HepG2 (cell line): ENCODE data around the gene ZNF276. TPM values are rescaled to one million over a fixed set of nuclear protein-coding genes. Genes with fewer than 3 reads are reported as not detected.

ENCODE experiments used
- ATAC-seq: fragments of 200-7000 bp; cut with Tn5 transposase; 3 replicates; pipeline ENCODE4 v1.9.1; 2020; ENCODE audit warnings: mild to moderate bottlenecking, moderate library complexity
- BruUV-seq: library from RNA; stranded (reverse); fragments of 400-500 nt; replicated peaks from 2 replicates; lab custom pipeline; 2021; lab: Mats Ljungman, UMichigan
- CTCF ChIA-PET: fragments of 300-600 bp; formaldehyde crosslinking; extraction: SDS; loops from one replicate; lab custom pipeline; 2021; ENCODE audit warnings: low total read pairs, inconsistent platforms, low intra/inter-chr PET ratio; lab: Yijun Ruan, JAX
- POLR2A ChIA-PET: fragments of 350-600 bp; sonication (Branson Sonifier 250); formaldehyde crosslinking; loops from one replicate; lab custom pipeline; 2020; ENCODE audit warnings: antibody characterized with exemption, inconsistent platforms; lab: Yijun Ruan, JAX
- DNase-seq: peaks from one replicate; pipeline ENCODE4 v3.0.0-alpha.2; 2015; ENCODE audit warnings: low spot score
- FAIRE-seq: peaks from 3 replicates; lab custom pipeline; 2011; peaks lifted over from hg19 to GRCh38; lab: Jason Lieb, UNC
- H2AFZ ChIP-seq: one replicate; pipeline ENCODE4 v1.6.1; 2011; ENCODE audit warnings: low read length, inconsistent platforms
- H3K27ac ChIP-seq: fragments of 300-600 bp; 3 replicates; pipeline ENCODE4 v1.8.0; 2011; ENCODE audit warnings: mixed run types, mild to moderate bottlenecking, mixed read lengths, low read length, inconsistent platforms; ENCODE audit not compliant: insufficient read depth; ENCODE audit errors: extremely low read length
- H3K27me3 ChIP-seq, 2 experiments: fragments of 200-600 bp in 1 of 2; 2 replicates in 1 of 2; 3 replicates in 1 of 2; pipeline versions ENCODE4 v1.6.0 to v1.8.0; 2011; ENCODE audit warnings: low read length in 2 of 2, mild to moderate bottlenecking in 2 of 2, moderate library complexity in 2 of 2, inconsistent platforms in 1 of 2; ENCODE audit not compliant: insufficient read depth in 2 of 2, control insufficient read depth in 1 of 2
- H3K36me3 ChIP-seq, 2 experiments: fragments of 200-600 bp in 1 of 2; replicated peaks in 1 of 2; 2 replicates in 1 of 2; 3 replicates in 1 of 2; pipeline versions ENCODE4 v1.5.1 to v1.8.0; 2011; ENCODE audit warnings: low read length in 2 of 2, inconsistent platforms in 1 of 2; ENCODE audit not compliant: insufficient read depth in 2 of 2, control insufficient read depth in 1 of 2
- H3K4me1 ChIP-seq: 2 replicates; pipeline ENCODE4 v1.5.1; 2012; ENCODE audit warnings: low read length, inconsistent platforms; ENCODE audit not compliant: insufficient read depth
- H3K4me2 ChIP-seq: 2 replicates; pipeline ENCODE4 v1.6.0; 2011; ENCODE audit warnings: low read depth, low read length, inconsistent platforms
- H3K4me3 ChIP-seq, 3 experiments: fragments of 200-600 bp in 1 of 3; sonication (generic), shearing (Covaris generic) in 1 of 3; replicated peaks in 1 of 3; 2 replicates each; pipeline ENCODE4 v1.5.1; 2011 to 2016; ENCODE audit warnings: low read length in 3 of 3, inconsistent platforms in 2 of 3, low read depth in 2 of 3, mild to moderate bottlenecking in 2 of 3, control low read depth in 1 of 3, mixed read lengths in 1 of 3; ENCODE audit not compliant: insufficient read depth in 1 of 3
- H3K79me2 ChIP-seq: one replicate; pipeline ENCODE4 v1.6.1; 2011; ENCODE audit warnings: low read length, inconsistent platforms; ENCODE audit not compliant: insufficient read depth
- H3K9ac ChIP-seq: 2 replicates; pipeline ENCODE4 v1.6.0; 2011; ENCODE audit warnings: mild to moderate bottlenecking, low read depth, low read length, inconsistent platforms; ENCODE audit not compliant: insufficient read depth
- H3K9me3 ChIP-seq: 2 replicates; pipeline ENCODE4 v1.5.1; 2012; ENCODE audit warnings: mild to moderate bottlenecking, low read length
- H4K20me1 ChIP-seq: 2 replicates; pipeline ENCODE4 v1.6.0; 2011; ENCODE audit warnings: inconsistent platforms, mild to moderate bottlenecking, low read length, moderate library complexity; ENCODE audit not compliant: insufficient read depth
- CHD2 ChIP-seq: IDR thresholded peaks from 2 replicates; pipeline ENCODE4 v1.6.1; 2011; ENCODE audit warnings: low read depth, low read length, improper control_type of control experiment
- FOXK1 ChIP-seq: sonication (generic); formaldehyde crosslinking; IDR thresholded peaks from 2 replicates; pipeline ENCODE4 v1.4.0; 2020; ENCODE audit warnings: low read depth, missing genetic modification reagents, borderline replicate concordance
- HES4 ChIP-seq: sonication (generic); formaldehyde crosslinking; IDR thresholded peaks from 2 replicates; pipeline ENCODE4 v1.9.0; 2021; ENCODE audit warnings: mild to moderate bottlenecking, missing genetic modification reagents, borderline replicate concordance
- MED1 ChIP-seq: sonication (generic); formaldehyde crosslinking; IDR thresholded peaks from 2 replicates; pipeline ENCODE4 v1.4.0; 2020; ENCODE audit warnings: missing genetic modification reagents
- POLR2A ChIP-seq, 2 experiments: IDR thresholded peaks; 2 replicates each; pipeline ENCODE4 v1.6.1; 2011; ENCODE audit warnings: low read depth in 2 of 2, low read length in 2 of 2, mild to moderate bottlenecking in 1 of 2, moderate library complexity in 1 of 2; ENCODE audit not compliant: insufficient read depth in 1 of 2
- SALL1 ChIP-seq: sonication (generic); formaldehyde crosslinking; IDR thresholded peaks from 2 replicates; pipeline ENCODE4 v1.8.0; 2022; ENCODE audit warnings: mild to moderate bottlenecking, missing genetic modification reagents
- ZFX ChIP-seq: sonication (generic); formaldehyde crosslinking; IDR thresholded peaks from 2 replicates; pipeline ENCODE4 v1.4.0; 2020; ENCODE audit warnings: mild to moderate bottlenecking, low read depth, missing genetic modification reagents, moderate library complexity
- ZNF101 ChIP-seq: sonication (generic); formaldehyde crosslinking; IDR thresholded peaks from 2 replicates; pipeline ENCODE4 v1.4.0; 2020; ENCODE audit warnings: mild to moderate bottlenecking, low read depth, missing genetic modification reagents, borderline replicate concordance
- ZNF34 ChIP-seq: sonication (generic); formaldehyde crosslinking; IDR thresholded peaks from 2 replicates; pipeline ENCODE4 v1.4.0; 2020; ENCODE audit warnings: mild to moderate bottlenecking, missing genetic modification reagents, borderline replicate concordance
- WGBS: methylation state at CpG from one replicate; pipeline ENCODE4 v1.1.6; 2017; ENCODE audit warnings: low lambda C conversion rate; 5-methylcytosine and 5-hydroxymethylcytosine counted together
- in situ Hi-C: cut with HindIII; loops from 2 replicates; pipeline ENCODE4 v1.10.0; 2017; ENCODE audit warnings: low pct_unique_long_range_greater_than_20kb; ENCODE audit not compliant: extremely low pct_ligation_motif_present
- intact Hi-C: fragments of 100-400 bp; cut with micrococcal nuclease; formaldehyde crosslinking; loops from one replicate; pipeline ENCODE4 v1.10.0; 2022; ENCODE audit not compliant: unreplicated experiment
- polyA plus RNA-seq, 8 experiments: library from polyadenylated mRNA; depleted of rRNA in 3 of 8; stranded (reverse) in 7 of 8; unstranded in 1 of 8; fragments of >200 nt; fragmentation: Illumina TruSeq in 4 of 8; extraction: Trizol in 4 of 8; gene quantifications; 2 replicates each; pipeline versions ENCODE4 v1.2.1 to v1.2.3, GENCODE V29; 2011 to 2016; ENCODE audit warnings: low read depth in 4 of 8, missing spikeins in 1 of 8, mixed read lengths in 1 of 8; ENCODE audit not compliant: insufficient read depth in 1 of 8
- total RNA-seq, 5 experiments: library from RNA; depleted of rRNA; stranded (reverse); fragments of >200 nt; fragmentation: Illumina TruSeq; extraction: Trizol; gene quantifications; 2 replicates each; pipeline ENCODE4 v1.2.3, GENCODE V29; 2016; ENCODE audit warnings: low read depth in 1 of 5
- TF ChIP-seq, protein P1 (sequence below): sonication (generic); formaldehyde crosslinking; IDR thresholded peaks from 2 replicates; pipeline ENCODE4 v1.4.0; 2020; ENCODE audit warnings: mild to moderate bottlenecking, missing genetic modification reagents

ZNF276 gene
- total and polyA plus RNA-seq, 2 of the 13 experiments (the other 11 are each of a cell fraction or from before 2014, with no cell fraction given) = 17.7 to 18.0 TPM

- no peak for FAIRE-seq
- WGBS = 91% methylated on average over 9 of the region's 11 CpGs
- POLR2A ChIA-PET = interaction anchor here (2.3 kb wide), 1 partner anchor 7 kb away, joined by 16 read pairs; the partner anchor contains the start of gene SPATA2L
These were observed 28.0 kb upstream of the ZNF276 start for GRCh38 chr16:89693289-89693731.

More at GRCh38 chr16:89693289-89693731, 28.0 kb upstream of the ZNF276 start:
- peaks cover 5 to 8% of the 10 kb centered on the region in 2 experiments; a peak in 1 of 5 replicates for H3K36me3 ChIP-seq
- intact Hi-C loops (no loop called here), in situ Hi-C loops (no loop called here)
- DNase-seq (no peak), ATAC-seq (no peak)
- CTCF ChIA-PET = no interaction called here
- H3K9me3 ChIP-seq = no peaks in the 10 kb centered on the region
- no peak overlapping the region for H3K4me2 ChIP-seq
- peaks cover 75% of the 10 kb centered on the region for H3K4me1 ChIP-seq
- no peak overlapping the region for H3K9ac ChIP-seq
- no peaks in the 10 kb centered on the region for H3K27me3 ChIP-seq
- H2AFZ ChIP-seq = no peak overlapping the region
- no peaks in the 10 kb centered on the region for H3K79me2 ChIP-seq
- no TSS peak for BruUV-seq
- TF ChIP-seq FOXK1 (CRISPR knock-in tag) (no peak), SALL1 (CRISPR knock-in tag) (0 out of 2 replicates have a peak, but pooled peaks have one; percentile 4), ZNF34 (CRISPR knock-in tag) (no peak), ZNF101 (CRISPR knock-in tag) (no peak), HES4 (CRISPR knock-in tag) (0 out of 2 replicates have a peak, but pooled peaks have one; percentile 14), ZFX (CRISPR knock-in tag) (peak; percentile 35; the same call in 1 of the 2 replicates), POLR2A (IDR thresholded peaks at IDR 0.05; ENCODE audit: insufficient read depth in 1 of 2, low read depth in 2 of 2, low read length in 2 of 2) (0 out of 4 replicates have a peak, but pooled peaks of 1 of the 2 experiments have one; percentile 1), CHD2 (no peak), MED1 (CRISPR knock-in tag) (0 out of 2 replicates have a peak, but pooled peaks have one; percentile 13)
- TF ChIP-seq, protein P1, sequence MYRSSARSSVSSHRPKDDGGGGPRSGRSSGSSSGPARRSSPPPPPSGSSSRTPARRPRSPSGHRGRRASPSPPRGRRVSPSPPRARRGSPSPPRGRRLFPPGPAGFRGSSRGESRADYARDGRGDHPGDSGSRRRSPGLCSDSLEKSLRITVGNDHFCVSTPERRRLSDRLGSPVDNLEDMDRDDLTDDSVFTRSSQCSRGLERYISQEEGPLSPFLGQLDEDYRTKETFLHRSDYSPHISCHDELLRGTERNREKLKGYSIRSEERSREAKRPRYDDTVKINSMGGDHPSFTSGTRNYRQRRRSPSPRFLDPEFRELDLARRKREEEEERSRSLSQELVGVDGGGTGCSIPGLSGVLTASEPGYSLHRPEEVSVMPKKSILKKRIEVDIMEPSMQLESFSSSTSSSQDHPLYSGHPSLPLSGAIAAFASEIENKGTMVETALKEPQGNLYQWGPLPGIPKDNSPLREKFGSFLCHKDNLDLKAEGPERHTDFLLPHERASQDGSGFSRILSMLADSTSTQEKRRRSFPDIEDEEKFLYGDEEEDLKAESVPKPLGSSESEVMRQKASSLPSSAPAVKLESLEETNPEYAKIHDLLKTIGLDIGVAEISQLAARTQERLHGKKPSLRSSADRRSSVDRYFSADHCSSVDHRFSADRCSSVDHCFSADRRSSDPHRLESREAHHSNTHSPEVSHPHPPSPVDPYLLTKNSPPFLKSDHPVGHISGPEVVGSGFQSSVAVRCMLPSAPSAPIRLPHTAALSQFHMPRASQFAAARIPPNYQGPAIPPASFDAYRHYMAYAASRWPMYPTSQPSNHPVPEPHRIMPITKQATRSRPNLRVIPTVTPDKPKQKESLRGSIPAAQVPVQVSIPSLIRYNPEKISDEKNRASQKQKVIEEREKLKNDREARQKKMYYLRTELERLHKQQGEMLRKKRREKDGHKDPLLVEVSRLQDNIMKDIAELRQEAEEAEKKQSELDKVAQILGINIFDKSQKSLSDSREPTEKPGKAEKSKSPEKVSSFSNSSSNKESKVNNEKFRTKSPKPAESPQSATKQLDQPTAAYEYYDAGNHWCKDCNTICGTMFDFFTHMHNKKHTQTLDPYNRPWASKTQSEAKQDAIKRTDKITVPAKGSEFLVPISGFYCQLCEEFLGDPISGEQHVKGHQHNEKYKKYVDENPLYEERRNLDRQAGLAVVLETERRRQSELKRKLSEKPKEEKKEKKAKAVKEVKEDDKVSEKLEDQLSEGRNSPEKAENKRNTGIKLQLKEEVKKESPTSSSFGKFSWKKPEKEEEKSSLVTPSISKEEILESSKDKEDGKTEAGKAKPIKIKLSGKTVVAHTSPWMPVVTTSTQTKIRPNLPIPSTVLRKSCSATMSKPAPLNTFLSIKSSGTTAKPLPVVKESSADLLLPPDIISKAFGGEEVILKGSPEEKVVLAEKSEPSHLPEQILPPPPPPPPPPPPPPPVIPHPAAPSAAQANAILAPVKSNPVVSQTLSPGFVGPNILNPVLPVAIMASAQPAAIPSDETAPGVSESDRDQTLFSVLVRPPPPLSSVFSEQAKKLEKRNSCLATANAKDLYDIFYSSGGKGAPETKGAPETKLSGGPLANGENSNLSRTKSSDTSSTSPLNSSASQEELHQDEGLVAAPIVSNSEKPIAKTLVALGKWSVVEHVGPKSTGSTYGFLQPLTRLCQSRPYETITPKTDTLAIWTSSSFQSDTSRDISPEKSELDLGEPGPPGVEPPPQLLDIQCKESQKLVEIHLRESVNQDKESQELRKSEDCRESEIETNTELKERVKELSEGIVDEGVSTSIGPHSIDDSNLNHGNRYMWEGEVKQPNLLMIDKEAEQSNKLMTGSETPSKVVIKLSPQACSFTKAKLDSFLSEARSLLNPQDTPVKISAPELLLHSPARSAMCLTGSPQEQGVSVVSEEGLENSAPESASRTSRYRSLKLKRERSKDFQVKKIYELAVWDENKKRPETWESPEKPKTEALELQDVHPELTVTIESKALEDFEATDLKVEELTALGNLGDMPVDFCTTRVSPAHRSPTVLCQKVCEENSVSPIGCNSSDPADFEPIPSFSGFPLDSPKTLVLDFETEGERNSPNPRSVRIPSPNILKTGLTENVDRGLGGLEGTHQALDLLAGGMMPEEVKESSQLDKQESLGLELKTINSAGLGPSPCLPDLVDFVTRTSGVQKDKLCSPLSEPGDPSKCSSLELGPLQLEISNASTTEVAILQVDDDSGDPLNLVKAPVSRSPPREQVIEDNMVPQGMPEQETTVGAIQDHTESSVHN (CRISPR knock-in tag) = 0 out of 2 replicates have a peak, but pooled peaks have one; percentile 23
- H3K27ac ChIP-seq = no peak overlapping the region
- no peak overlapping the region for H3K4me3 ChIP-seq
- H4K20me1 ChIP-seq = no peaks in the 10 kb centered on the region
